Choroid plexus epithelial cell (primary cell): ENCODE measurements around the gene TNRC6B.

ENCODE experiments used
- DNase-seq: peaks from one replicate; pipeline ENCODE4 v3.0.0-alpha.2; 2010; ENCODE audit warnings: low read depth
- H3K4me3 ChIP-seq: 2 replicates; pipeline ENCODE4 v1.5.1; 2011; ENCODE audit warnings: low read depth, mild to moderate bottlenecking, control low read depth, low read length, moderate library complexity
- CTCF ChIP-seq: conservative IDR thresholded peaks from 2 replicates; pipeline ENCODE4 v1.5.1; 2011; ENCODE audit warnings: low read depth, mild to moderate bottlenecking, control low read depth, inconsistent platforms, low read length, moderate library complexity

The TNRC6B gene

GRCh38 chr22:40265783-40266182 lies 88.1 kb downstream of the TNRC6B start:
- DNase-seq = no peak
- H3K4me3 ChIP-seq = no peak overlapping the region
- no peak for TF ChIP-seq CTCF

GRCh38 chr22:40270031-40270430 lies 92.3 kb downstream of the TNRC6B start:
- no peak overlapping the region for H3K4me3 ChIP-seq
- DNase-seq = no peak
- TF ChIP-seq CTCF = no peak

GRCh38 chr22:40270748-40271373 lies 93.1 kb downstream of the TNRC6B start:
- DNase-seq = no peak
- no peak overlapping the region for H3K4me3 ChIP-seq
- TF ChIP-seq CTCF = no peak

- DNase-seq = no peak
- H3K4me3 ChIP-seq = no peak overlapping the region
- no peak for TF ChIP-seq CTCF
Observed at GRCh38 chr22:40271440-40271839, 93.7 kb downstream of the TNRC6B start.

GRCh38 chr22:40273319-40273718 lies 95.6 kb downstream of the TNRC6B start:
- DNase-seq = no peak
- TF ChIP-seq CTCF = no peak
- H3K4me3 ChIP-seq = no peak overlapping the region

- peak overlapping the region; percentile 51 for H3K4me3 ChIP-seq
- peak; percentile 64 for DNase-seq
Observed at GRCh38 chr22:40276996-40277823, 99.5 kb downstream of the TNRC6B start.

More at GRCh38 chr22:40276996-40277823, 99.5 kb downstream of the TNRC6B start:
- no peak for TF ChIP-seq CTCF
